Inflammatory macrophage treated with lipopolysaccharide for 1 hour (primary cell): ENCODE data around the gene FIS1.
A peak's percentile ranks its signal among the peaks of the same experiment; 100 is the strongest.

Experiments used
- DNase-seq, 2 donors: peaks; one replicate each; pipeline ENCODE4 v3.0.0-alpha.2; 2020 to 2022

The FIS1 gene

GRCh38 chr7:101232141-101232850 is 12.6 kb downstream of the FIS1 start:
- DNase-seq, result no peak

- DNase-seq, result no peak
Measured at GRCh38 chr7:101231644-101232043, 13.2 kb downstream of the FIS1 start.

- no peak for DNase-seq
Measured at GRCh38 chr7:101226721-101227120, 18.2 kb downstream of the FIS1 start.

GRCh38 chr7:101225650-101226049 is 19.2 kb downstream of the FIS1 start:
- no peak for DNase-seq

GRCh38 chr7:101223528-101223927 is 21.4 kb downstream of the FIS1 start:
- no peak for DNase-seq

- DNase-seq, result no peak
Measured at GRCh38 chr7:101222275-101222830, 22.5 kb downstream of the FIS1 start.

GRCh38 chr7:101220295-101220694 is 24.6 kb downstream of the FIS1 start:
- no peak for DNase-seq

GRCh38 chr7:101218236-101219125 is 26.4 kb downstream of the FIS1 start:
- DNase-seq, result no peak

- DNase-seq, result peak; percentile 97 to 100
Measured at GRCh38 chr7:101217388-101218235, 27.3 kb downstream of the FIS1 start, which contains the start of the genes PLOD3 and ZNHIT1. PLOD3 (minus strand) TSS chr7:101217581; CDS start chr7:101217274, 307 bp downstream. ZNHIT1 (plus strand) TSS chr7:101218165; CDS start chr7:101218196, 31 bp downstream.

GRCh38 chr7:101216860-101217387 is 28.0 kb downstream of the FIS1 start:
- DNase-seq, result no peak

- peak in 1 of 2 donors; percentile 32 for DNase-seq
Measured at GRCh38 chr7:101216001-101216859, 28.7 kb downstream of the FIS1 start.

GRCh38 chr7:101212014-101212413 is 32.9 kb downstream of the FIS1 start:
- DNase-seq, result no peak

- DNase-seq, result no peak
Measured at GRCh38 chr7:101211501-101211900, 33.4 kb downstream of the FIS1 start.

- no peak for DNase-seq
Measured at GRCh38 chr7:101210143-101210542, 34.7 kb downstream of the FIS1 start.

GRCh38 chr7:101208794-101209193 is 36.1 kb downstream of the FIS1 start:
- DNase-seq, result no peak

GRCh38 chr7:101207459-101207858 is 37.4 kb downstream of the FIS1 start:
- DNase-seq, result no peak

- DNase-seq, result no peak
Measured at GRCh38 chr7:101206665-101207042, 38.2 kb downstream of the FIS1 start.

- no peak for DNase-seq
Measured at GRCh38 chr7:101205901-101206664, 38.8 kb downstream of the FIS1 start.

- DNase-seq, result peak; percentile 56 to 73
Measured at GRCh38 chr7:101203740-101204738, 40.8 kb downstream of the FIS1 start.
